Measurements from ENCODE around the gene C1GALT1C1L. TPM values are rescaled to one million over a fixed set of nuclear protein-coding genes. Genes with fewer than 3 reads are reported as not detected.
"Not testable (repeated sequence)": the region's sequence is repeated elsewhere in the genome, so short reads cannot be mapped to it uniquely, and the experiment has no call there.

The C1GALT1C1L gene
- total RNA-seq, 1 experiment from 2014 or later: 0.54 TPM

GRCh38 chr2:43636621-43637020, 39.6 kb downstream of the C1GALT1C1L start:
- ATAC-seq (peak; percentile 3), DNase-seq (ENCODE audit: low read depth, low spot score) (no peak)
- ChIA-PET POLR2A (interaction anchor here (0.6 to 1.0 kb wide), 2 partner anchors 11 to 70 kb away, joined by 4 read pairs; no protein-coding TSS in a partner anchor), CTCF (interaction anchor here (0.5 kb wide), 1 partner anchor 215 kb away, joined by 3 read pairs; no protein-coding TSS in a partner anchor)
- Histone ChIP-seq H3K36me3 (ENCODE audit: control insufficient read depth, insufficient read depth, low read length) (no peaks in the 10 kb centered on the region), H3K9me3 (ENCODE audit: control insufficient read depth, insufficient read depth, low read depth, low read length) (no peaks in the 10 kb centered on the region; the same call in 1 of the 2 replicates), H3K27ac (ENCODE audit: low read length) (peak overlapping the region; percentile 82), H3K4me3 (ENCODE audit: low read depth in 2 of 2, low read length in 2 of 2) (peak overlapping the region; percentile 67 to 73), H3K4me1 (ENCODE audit: control insufficient read depth, insufficient read depth, low read length) (peaks cover 19% of the 10 kb centered on the region), H3K27me3 (ENCODE audit: control insufficient read depth, insufficient read depth, low read length) (no peaks in the 10 kb centered on the region)
- no TSS peak for BruUV-seq (replicated peaks)
- intact Hi-C loops (cut with micrococcal nuclease; ENCODE audit: unreplicated experiment): no loop called here
- TF ChIP-seq REST (IDR thresholded peaks at IDR 0.05; ENCODE audit: insufficient read depth in 1 of 2, low read depth in 2 of 2, low read length in 1 of 2) (no peak), SIN3A (IDR thresholded peaks at IDR 0.05; ENCODE audit: borderline replicate concordance, insufficient read depth, low read depth, low read length) (no peak), POLR2AphosphoS5 (IDR thresholded peaks at IDR 0.05; ENCODE audit: low read depth, low read length) (no peak), TCF7L2 (IDR thresholded peaks at IDR 0.05; ENCODE audit: low read depth, low read length) (no peak), CTCF (IDR thresholded peaks at IDR 0.05) (no peak)
- in situ Hi-C loops (cut with HindIII; ENCODE audit: low pct_unique_long_range_greater_than_20kb, low sequenced_read_pairs): no loop called here

GRCh38 chr2:43636153-43636552, 40.1 kb downstream of the C1GALT1C1L start:
- peaks cover 19% of the 10 kb centered on the region for H3K4me1 ChIP-seq (ENCODE audit: control insufficient read depth, insufficient read depth, low read length)
- H3K9me3 ChIP-seq (ENCODE audit: control insufficient read depth, insufficient read depth, low read depth, low read length); ATAC-seq; intact Hi-C loops (cut with micrococcal nuclease; ENCODE audit: unreplicated experiment); DNase-seq (ENCODE audit: low read depth, low spot score); H3K4me3 ChIP-seq (ENCODE audit: low read depth in 2 of 2, low read length in 2 of 2); H3K27me3 ChIP-seq (ENCODE audit: control insufficient read depth, insufficient read depth, low read length); CTCF ChIA-PET; BruUV-seq (replicated peaks); H3K36me3 ChIP-seq (ENCODE audit: control insufficient read depth, insufficient read depth, low read length); in situ Hi-C loops (cut with HindIII; ENCODE audit: low pct_unique_long_range_greater_than_20kb, low sequenced_read_pairs); H3K27ac ChIP-seq (ENCODE audit: low read length): not testable (repeated sequence)
- POLR2A ChIA-PET: interaction anchor here (0.6 to 1.0 kb wide), 2 partner anchors 12 to 255 kb away, joined by 4 to 5 read pairs; no protein-coding TSS in a partner anchor

GRCh38 chr2:43634604-43635306, 41.5 kb downstream of the C1GALT1C1L start:
- ATAC-seq (peak; percentile 71), DNase-seq (ENCODE audit: low read depth, low spot score) (peak; percentile 85)
- H3K4me3 ChIP-seq (ENCODE audit: low read depth in 2 of 2, low read length in 2 of 2): peak overlapping the region in 1 of 2 experiments; percentile 24; a peak in 2 of 4 replicates
- H3K36me3 ChIP-seq (ENCODE audit: control insufficient read depth, insufficient read depth, low read length): no peaks in the 10 kb centered on the region
- CTCF ChIA-PET: interaction anchor here (0.8 kb wide), 1 partner anchor 163 kb away, joined by 3 read pairs; no protein-coding TSS in a partner anchor
- TF ChIP-seq REST (IDR thresholded peaks at IDR 0.05; ENCODE audit: insufficient read depth in 1 of 2, low read depth in 2 of 2, low read length in 1 of 2) (peak in 1 of 2 experiments; percentile 34; a peak in 1 of 4 replicates), POLR2AphosphoS5 (IDR thresholded peaks at IDR 0.05; ENCODE audit: low read depth, low read length) (peak; percentile 56; the same call in 1 of the 2 replicates), SIN3A (IDR thresholded peaks at IDR 0.05; ENCODE audit: borderline replicate concordance, insufficient read depth, low read depth, low read length) (no peak), TCF7L2 (IDR thresholded peaks at IDR 0.05; ENCODE audit: low read depth, low read length) (peak; percentile 97)
- H3K4me1 ChIP-seq (ENCODE audit: control insufficient read depth, insufficient read depth, low read length): peaks cover 19% of the 10 kb centered on the region
- in situ Hi-C loops (cut with HindIII; ENCODE audit: low pct_unique_long_range_greater_than_20kb, low sequenced_read_pairs) (no loop called here), intact Hi-C loops (cut with micrococcal nuclease; ENCODE audit: unreplicated experiment) (no loop called here)
- BruUV-seq (replicated peaks): no TSS peak
- H3K9me3 ChIP-seq (ENCODE audit: control insufficient read depth, insufficient read depth, low read depth, low read length): no peaks in the 10 kb centered on the region; the same call in 1 of the 2 replicates
- H3K27me3 ChIP-seq (ENCODE audit: control insufficient read depth, insufficient read depth, low read length): no peaks in the 10 kb centered on the region
- H3K27ac ChIP-seq (ENCODE audit: low read length): peak overlapping the region; percentile 68
- POLR2A ChIA-PET: interaction anchor here (0.7 kb wide), 1 partner anchor 259 kb away, joined by 9 read pairs; no protein-coding TSS in a partner anchor

All from Panc1 (cell line).